ENCODE results near the gene LOXL4.

The LOXL4 gene

GRCh38 chr10:98294270-98294627 is 26.3 kb upstream of the LOXL4 start:
- DNase-seq = no peak

- peak; percentile 58 for DNase-seq
Observed at GRCh38 chr10:98293550-98294269, 25.7 kb upstream of the LOXL4 start.

GRCh38 chr10:98292971-98293370 is 25.0 kb upstream of the LOXL4 start:
- no peak for DNase-seq

GRCh38 chr10:98289802-98290209 is 21.8 kb upstream of the LOXL4 start:
- no peak for DNase-seq

GRCh38 chr10:98287321-98287720 is 19.3 kb upstream of the LOXL4 start:
- no peak for DNase-seq

GRCh38 chr10:98286419-98286818 is 18.4 kb upstream of the LOXL4 start:
- DNase-seq = no peak

GRCh38 chr10:98285416-98285815 is 17.4 kb upstream of the LOXL4 start:
- DNase-seq = no peak

- DNase-seq = no peak
Observed at GRCh38 chr10:98276311-98276710, 8.3 kb upstream of the LOXL4 start.

- no peak for DNase-seq
Observed at GRCh38 chr10:98274562-98274961, 6.6 kb upstream of the LOXL4 start.

- DNase-seq = peak; percentile 13
Observed at GRCh38 chr10:98273057-98273850, 5.3 kb upstream of the LOXL4 start.

GRCh38 chr10:98272656-98273055 is 4.7 kb upstream of the LOXL4 start:
- no peak for DNase-seq

- no peak for DNase-seq
Observed at GRCh38 chr10:98272245-98272644, 4.3 kb upstream of the LOXL4 start.

- no peak for DNase-seq
Observed at GRCh38 chr10:98270786-98271185, 2.8 kb upstream of the LOXL4 start.

GRCh38 chr10:98270073-98270740 is 2.2 kb upstream of the LOXL4 start:
- no peak for DNase-seq

- DNase-seq = peak; percentile 90
Observed at GRCh38 chr10:98269435-98269912, 1.5 kb upstream of the LOXL4 start.

GRCh38 chr10:98268694-98269431 is 869 bp upstream of the LOXL4 start:
- DNase-seq = no peak

GRCh38 chr10:98267069-98267893 is 713 bp downstream of the LOXL4 start:
- no peak for DNase-seq

GRCh38 chr10:98266647-98267046 is 1.3 kb downstream of the LOXL4 start:
- no peak for DNase-seq

GRCh38 chr10:98265403-98266378 is 2.3 kb downstream of the LOXL4 start:
- DNase-seq = no peak

- DNase-seq = no peak
Observed at GRCh38 chr10:98264378-98265065, 3.5 kb downstream of the LOXL4 start.
